DOHH2 (cell line): ENCODE measurements around the gene HHIPL2.

Experiments used
- CTCF ChIP-seq: fragments of 200-600 bp; sonication (generic); IDR thresholded peaks from one replicate; pipeline ENCODE4 v1.5.1; 2014; ENCODE audit warnings: antibody characterized with exemption, mild to moderate bottlenecking, low read depth, low read length; ENCODE audit not compliant: poor library complexity, severe bottlenecking
- EZH2phosphoT487 ChIP-seq: fragments of 200-600 bp; sonication (generic); IDR thresholded peaks from 2 replicates; pipeline ENCODE4 v1.6.1; 2017; ENCODE audit warnings: borderline replicate concordance, mild to moderate bottlenecking, antibody characterized with exemption, low read length, moderate library complexity, mixed read lengths

GRCh38 chr1:222529181-222529580, 18.7 kb downstream of the HHIPL2 start:
- no peak for TF ChIP-seq CTCF
- no peak for TF ChIP-seq EZH2phosphoT487
